Measurements from ENCODE around the gene NUSAP1.
"Not testable (repeated sequence)": the region's sequence is repeated elsewhere in the genome, so short reads cannot be mapped to it uniquely, and the experiment has no call there.

DNA sequence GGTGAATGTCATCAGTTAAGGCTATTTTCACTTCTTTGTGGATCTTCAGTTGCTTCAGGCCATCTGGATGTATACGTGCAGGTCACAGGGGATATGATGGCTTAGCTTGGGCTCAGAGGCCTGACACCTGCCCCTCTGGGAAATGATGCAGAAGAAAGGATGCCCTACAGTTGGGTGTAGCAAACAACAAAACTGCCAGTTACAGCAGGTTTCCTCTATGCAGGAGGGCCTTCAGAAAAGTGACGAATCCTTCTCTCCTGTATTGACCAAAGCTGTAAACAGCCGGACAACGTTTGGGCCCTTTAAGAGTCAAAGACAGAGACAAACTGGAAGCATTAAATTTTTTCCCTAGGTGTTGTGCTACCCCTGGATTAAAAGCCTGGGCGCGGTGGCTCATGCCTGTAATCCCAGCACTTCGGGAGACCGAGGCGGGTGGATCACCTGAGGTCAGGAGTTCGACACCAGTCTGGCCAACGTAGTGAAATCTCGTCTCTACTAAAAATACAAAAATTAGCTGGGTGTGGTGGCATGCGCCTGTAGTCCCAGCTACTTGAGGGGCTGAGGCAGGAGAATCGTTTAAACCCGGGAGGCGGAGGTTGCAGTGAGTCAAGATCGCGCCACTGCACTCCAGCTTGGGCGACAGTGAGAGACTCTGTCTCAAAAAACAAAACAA is 49.6 kb upstream of the NUSAP1 start:
- TF ChIP-seq POLR2A, EP300 (IDR thresholded peaks at IDR 0.05): not testable (repeated sequence)
- TF ChIP-seq, protein P1, sequence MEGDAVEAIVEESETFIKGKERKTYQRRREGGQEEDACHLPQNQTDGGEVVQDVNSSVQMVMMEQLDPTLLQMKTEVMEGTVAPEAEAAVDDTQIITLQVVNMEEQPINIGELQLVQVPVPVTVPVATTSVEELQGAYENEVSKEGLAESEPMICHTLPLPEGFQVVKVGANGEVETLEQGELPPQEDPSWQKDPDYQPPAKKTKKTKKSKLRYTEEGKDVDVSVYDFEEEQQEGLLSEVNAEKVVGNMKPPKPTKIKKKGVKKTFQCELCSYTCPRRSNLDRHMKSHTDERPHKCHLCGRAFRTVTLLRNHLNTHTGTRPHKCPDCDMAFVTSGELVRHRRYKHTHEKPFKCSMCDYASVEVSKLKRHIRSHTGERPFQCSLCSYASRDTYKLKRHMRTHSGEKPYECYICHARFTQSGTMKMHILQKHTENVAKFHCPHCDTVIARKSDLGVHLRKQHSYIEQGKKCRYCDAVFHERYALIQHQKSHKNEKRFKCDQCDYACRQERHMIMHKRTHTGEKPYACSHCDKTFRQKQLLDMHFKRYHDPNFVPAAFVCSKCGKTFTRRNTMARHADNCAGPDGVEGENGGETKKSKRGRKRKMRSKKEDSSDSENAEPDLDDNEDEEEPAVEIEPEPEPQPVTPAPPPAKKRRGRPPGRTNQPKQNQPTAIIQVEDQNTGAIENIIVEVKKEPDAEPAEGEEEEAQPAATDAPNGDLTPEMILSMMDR (IDR thresholded peaks at IDR 0.05), result not testable (repeated sequence)

Measured in gastroesophageal sphincter (tissue), 3 donors.